Gastrocnemius medialis (tissue), 4 donors: ENCODE measurements around the gene VAPA. TPM values are rescaled to one million over a fixed set of nuclear protein-coding genes. Genes with fewer than 3 reads are reported as not detected.

Experiments used
- ATAC-seq, 2 donors: fragments of 150-250 bp; one replicate each; pipeline ENCODE4 v1.9.1; 2016
- DNase-seq, 2 donors: peaks; one replicate each; pipeline ENCODE4 v3.0.0-alpha.2; 2019
- H3K27ac ChIP-seq, 4 donors: fragments of 200-600 bp; sonication (generic); 1 replicate in 1 of 4; 2 replicates in 3 of 4; pipeline ENCODE4 v1.5.1; 2016 to 2018; ENCODE audit warnings: mild to moderate bottlenecking in 2 of 4, moderate library complexity in 1 of 4
- H3K27me3 ChIP-seq, 3 donors: fragments of 200-600 bp; sonication (generic) in 2 of 3; 1 replicate in 1 of 3; 2 replicates in 2 of 3; pipeline versions ENCODE4 v1.5.1 to v1.6.0; 2016 to 2019; ENCODE audit warnings: mild to moderate bottlenecking in 1 of 3, moderate library complexity in 1 of 3
- H3K36me3 ChIP-seq, 2 donors: fragments of 200-600 bp; sonication (generic) in 1 of 2; one replicate each; pipeline ENCODE4 v1.5.1; 2017 to 2018
- H3K4me1 ChIP-seq, 2 donors: fragments of 200-600 bp; sonication (generic) in 1 of 2; one replicate each; pipeline ENCODE4 v1.5.1; 2016 to 2017; ENCODE audit warnings: mild to moderate bottlenecking in 2 of 2
- H3K4me3 ChIP-seq, 4 donors: fragments of 200-600 bp; sonication (generic) in 3 of 4; 1 replicate in 1 of 4; 2 replicates in 3 of 4; pipeline ENCODE4 v1.5.1; 2016 to 2019; ENCODE audit warnings: mild to moderate bottlenecking in 2 of 4
- H3K9me3 ChIP-seq, 3 donors: fragments of 200-600 bp; sonication (generic) in 2 of 3; 1 replicate in 1 of 3; 2 replicates in 2 of 3; pipeline ENCODE4 v1.5.1; 2016 to 2019
- POLR2A ChIP-seq, 2 donors: fragments of 450-650 bp; IDR thresholded peaks; one replicate each; pipeline ENCODE4 v1.6.1; 2017; ENCODE audit warnings: antibody characterized with exemption in 2 of 2, mild to moderate bottlenecking in 2 of 2, moderate library complexity in 2 of 2
- in situ Hi-C, 4 donors: fragments of 200-750 bp; cut with MboI; loops; one replicate each; pipeline versions ENCODE4 v1.15.0 to v1.8.0; 2017; ENCODE audit warnings: low sequenced_read_pairs in 4 of 4
- intact Hi-C: fragments of 100-400 bp; cut with DNase I; formaldehyde crosslinking; loops from one replicate; pipeline ENCODE4 v1.15.1; 2023; ENCODE audit warnings: low total_unique reads
- total RNA-seq, 4 donors: library from RNA; depleted of rRNA; stranded (reverse); fragments of >200 nt; gene quantifications; one replicate each; pipeline versions ENCODE4 v1.1.0 to v1.2.3, GENCODE V29; 2016
- TF ChIP-seq, protein P1 (sequence below), 5 experiments: fragments of 450-650 bp in 3 of 5; fragments of 200-600 bp in 2 of 5; sonication (generic) in 2 of 5; IDR thresholded peaks in 4 of 5; conservative IDR thresholded peaks in 1 of 5; 1 replicate in 4 of 5; 2 replicates in 1 of 5; pipeline ENCODE4 v1.5.1; 2016 to 2019; ENCODE audit warnings: antibody characterized with exemption in 5 of 5, mild to moderate bottlenecking in 3 of 5, moderate library complexity in 3 of 5

Gene VAPA, protein sequence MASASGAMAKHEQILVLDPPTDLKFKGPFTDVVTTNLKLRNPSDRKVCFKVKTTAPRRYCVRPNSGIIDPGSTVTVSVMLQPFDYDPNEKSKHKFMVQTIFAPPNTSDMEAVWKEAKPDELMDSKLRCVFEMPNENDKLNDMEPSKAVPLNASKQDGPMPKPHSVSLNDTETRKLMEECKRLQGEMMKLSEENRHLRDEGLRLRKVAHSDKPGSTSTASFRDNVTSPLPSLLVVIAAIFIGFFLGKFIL
- 100 to 1,000 TPM; 227 to 320 (median 243) TPM for total RNA-seq

DNA sequence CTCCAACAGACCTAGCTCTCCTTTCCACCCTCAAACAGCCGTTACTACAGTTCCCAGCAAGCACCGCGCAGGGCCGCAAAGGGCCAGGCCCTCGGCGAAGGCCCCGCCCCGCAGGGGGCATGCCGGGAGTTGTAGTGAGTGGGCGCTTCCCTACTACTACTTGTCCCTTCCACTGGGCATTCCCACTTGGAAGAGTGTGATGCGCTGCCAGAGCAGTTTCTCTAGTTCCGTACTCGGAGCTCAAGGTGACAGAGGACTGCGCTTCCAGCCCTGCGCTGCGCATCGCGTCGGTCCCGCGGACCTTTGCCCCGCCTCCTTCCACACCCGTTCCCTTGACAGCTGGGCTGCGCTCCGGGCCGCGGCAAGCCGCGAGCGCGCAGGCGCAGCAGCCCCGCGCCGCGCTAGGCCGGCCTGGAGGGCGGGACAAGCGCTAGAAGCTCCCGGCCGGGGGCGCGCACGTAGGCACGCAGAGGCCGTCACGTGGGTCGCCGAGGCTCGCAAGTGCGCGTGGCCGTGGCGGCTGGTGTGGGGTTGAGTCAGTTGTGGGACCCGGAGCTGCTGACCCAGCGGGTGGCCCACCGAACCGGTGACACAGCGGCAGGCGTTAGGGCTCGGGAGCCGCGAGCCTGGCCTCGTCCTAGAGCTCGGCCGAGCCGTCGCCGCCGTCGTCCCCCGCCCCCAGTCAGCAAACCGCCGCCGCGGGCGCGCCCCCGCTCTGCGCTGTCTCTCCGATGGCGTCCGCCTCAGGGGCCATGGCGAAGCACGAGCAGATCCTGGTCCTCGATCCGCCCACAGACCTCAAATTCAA lies at the start of gene VAPA:
TSS of gene VAPA (plus strand) at position 491 of the 808 bp plus-strand sequence. CDS start at position 732, 241 bp downstream.
- peaks cover 38 to 40% of the 10 kb centered on the region in 2 donors for H3K4me1 ChIP-seq
- no peaks in the 10 kb centered on the region for H3K36me3 ChIP-seq
- H3K27me3 ChIP-seq: no peaks in the 10 kb centered on the region
- H3K4me3 ChIP-seq: peak within 1 kb of the TSS; percentile 68 to 95 (median 85)
- intact Hi-C loops: loop anchor here (1.0 to 10.0 kb wide), 6 partner anchors 64 to 811 kb away; partner anchors contain the start of genes NDUFV2, PPP4R1, RAB31 and RALBP1
- TF ChIP-seq, protein P1, sequence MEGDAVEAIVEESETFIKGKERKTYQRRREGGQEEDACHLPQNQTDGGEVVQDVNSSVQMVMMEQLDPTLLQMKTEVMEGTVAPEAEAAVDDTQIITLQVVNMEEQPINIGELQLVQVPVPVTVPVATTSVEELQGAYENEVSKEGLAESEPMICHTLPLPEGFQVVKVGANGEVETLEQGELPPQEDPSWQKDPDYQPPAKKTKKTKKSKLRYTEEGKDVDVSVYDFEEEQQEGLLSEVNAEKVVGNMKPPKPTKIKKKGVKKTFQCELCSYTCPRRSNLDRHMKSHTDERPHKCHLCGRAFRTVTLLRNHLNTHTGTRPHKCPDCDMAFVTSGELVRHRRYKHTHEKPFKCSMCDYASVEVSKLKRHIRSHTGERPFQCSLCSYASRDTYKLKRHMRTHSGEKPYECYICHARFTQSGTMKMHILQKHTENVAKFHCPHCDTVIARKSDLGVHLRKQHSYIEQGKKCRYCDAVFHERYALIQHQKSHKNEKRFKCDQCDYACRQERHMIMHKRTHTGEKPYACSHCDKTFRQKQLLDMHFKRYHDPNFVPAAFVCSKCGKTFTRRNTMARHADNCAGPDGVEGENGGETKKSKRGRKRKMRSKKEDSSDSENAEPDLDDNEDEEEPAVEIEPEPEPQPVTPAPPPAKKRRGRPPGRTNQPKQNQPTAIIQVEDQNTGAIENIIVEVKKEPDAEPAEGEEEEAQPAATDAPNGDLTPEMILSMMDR (IDR thresholded peaks at IDR 0.05 in 4 of 5, conservative IDR thresholded peaks at IDR 0.05 in 1 of 5): no peak
- TF ChIP-seq POLR2A (IDR thresholded peaks at IDR 0.05): peak; percentile 99
- DNase-seq: peak; percentile 91 to 94
- H3K9me3 ChIP-seq: no peaks in the 10 kb centered on the region
- in situ Hi-C loops: loop anchor here in 2 of 4 donors (25.0 kb wide), 1 partner anchor 101 kb away; no protein-coding TSS in a partner anchor
- peak; percentile 84 to 87 for ATAC-seq
- peak within 1 kb of the TSS; percentile 92 to 99 (median 97) for H3K27ac ChIP-seq

DNA sequence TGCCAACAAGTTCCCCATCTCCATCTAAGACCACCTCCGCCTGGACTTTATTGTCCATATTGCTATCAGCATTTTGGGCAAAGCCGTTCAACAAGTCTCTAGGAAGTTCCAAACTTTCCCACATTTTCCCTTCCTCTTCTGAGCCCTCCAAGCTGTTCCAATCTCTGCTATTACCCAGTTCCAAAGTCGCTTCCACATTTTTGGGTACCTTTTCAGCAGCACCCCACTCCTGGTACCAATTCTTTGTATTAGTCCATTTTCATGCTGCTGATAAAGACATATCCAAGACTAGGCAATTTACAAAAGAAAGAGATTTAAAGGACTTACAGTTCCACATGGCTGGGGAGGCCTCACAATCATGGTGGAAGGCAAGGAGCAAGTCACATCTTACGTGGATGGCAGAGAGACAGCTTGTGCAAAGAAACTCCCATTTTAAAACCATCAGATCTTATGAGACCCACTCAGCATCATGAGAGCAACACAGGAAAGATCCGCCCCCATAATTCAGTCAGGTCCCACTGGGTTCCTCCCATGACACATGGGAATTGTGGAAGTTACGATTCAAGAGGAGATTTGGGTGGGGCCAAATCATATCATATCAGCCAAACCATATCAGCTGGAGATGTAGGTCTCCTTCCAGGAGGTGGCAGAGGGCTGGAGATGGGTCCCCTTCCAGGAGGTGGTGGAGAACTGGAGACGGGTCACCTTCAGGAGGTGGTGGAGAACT lies 47.9 kb upstream of the VAPA start:
- H3K36me3 ChIP-seq: no peaks in the 10 kb centered on the region
- DNase-seq (no peak), ATAC-seq (no peak)
- no peaks in the 10 kb centered on the region for H3K27me3 ChIP-seq
- no peaks in the 10 kb centered on the region for H3K9me3 ChIP-seq
- intact Hi-C loops (no loop called here), in situ Hi-C loops (no loop called here)
- TF ChIP-seq, protein P1 (IDR thresholded peaks at IDR 0.05 in 4 of 5, conservative IDR thresholded peaks at IDR 0.05 in 1 of 5): no peak
- TF ChIP-seq POLR2A (IDR thresholded peaks at IDR 0.05): no peak
- H3K4me3 ChIP-seq: no peak overlapping the region
- H3K27ac ChIP-seq: no peak overlapping the region
- H3K4me1 ChIP-seq: no peaks in the 10 kb centered on the region

DNA sequence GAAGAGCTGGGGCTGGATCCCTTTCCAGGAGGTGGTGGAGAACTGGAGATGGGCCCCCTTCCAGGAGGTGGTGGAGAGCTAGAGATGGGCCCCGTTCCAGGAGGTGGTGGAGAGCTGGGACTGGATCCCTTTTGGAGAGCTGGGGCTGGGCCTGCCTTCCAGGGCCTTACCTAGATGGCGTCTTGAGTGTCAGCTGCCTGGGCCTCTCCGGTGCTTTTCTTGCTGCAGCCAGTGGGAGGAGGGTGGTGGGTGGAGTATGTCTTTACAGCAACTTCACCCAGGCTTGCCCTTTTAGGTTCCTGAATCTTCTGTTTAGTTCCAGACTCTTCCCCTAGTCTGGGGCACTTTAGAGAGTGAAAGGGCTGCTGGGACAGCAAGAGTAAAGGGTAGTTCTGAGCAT lies 47.2 kb upstream of the VAPA start:
- in situ Hi-C loops (no loop called here), intact Hi-C loops (no loop called here)
- no peaks in the 10 kb centered on the region for H3K27me3 ChIP-seq
- H3K9me3 ChIP-seq: no peaks in the 10 kb centered on the region
- no peak for ATAC-seq
- H3K4me3 ChIP-seq: no peak overlapping the region
- no peak for DNase-seq
- H3K36me3 ChIP-seq: no peaks in the 10 kb centered on the region
- no peak overlapping the region for H3K27ac ChIP-seq
- no peaks in the 10 kb centered on the region for H3K4me1 ChIP-seq
- TF ChIP-seq, protein P1 (IDR thresholded peaks at IDR 0.05 in 4 of 5, conservative IDR thresholded peaks at IDR 0.05 in 1 of 5): no peak
- no peak for TF ChIP-seq POLR2A (IDR thresholded peaks at IDR 0.05)

DNA sequence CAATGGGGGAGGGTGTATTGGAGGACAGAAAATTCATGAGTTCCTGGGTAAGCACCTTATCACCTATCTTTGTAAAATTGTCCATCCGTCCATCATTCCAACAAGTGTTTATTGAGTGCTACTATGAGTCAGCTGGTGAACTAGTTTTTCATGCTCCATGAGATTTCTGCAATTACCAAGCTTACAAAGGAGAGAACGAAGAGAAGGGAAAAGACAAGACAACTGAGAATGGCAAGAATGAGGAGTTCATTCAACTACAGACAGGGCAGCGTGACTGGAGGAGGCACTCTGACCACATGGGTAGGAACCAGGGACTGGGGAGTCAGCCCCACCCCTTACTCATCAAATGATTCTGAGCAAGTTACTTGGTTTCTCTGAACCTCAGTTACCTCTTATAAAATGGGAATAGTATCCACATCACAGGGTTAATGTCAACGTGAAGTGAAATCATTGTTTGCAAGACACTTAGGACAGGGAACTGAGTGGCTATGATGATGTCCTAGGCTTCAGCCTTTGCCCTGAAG lies 46.7 kb upstream of the VAPA start:
- in situ Hi-C loops: no loop called here
- Histone ChIP-seq H3K4me1 (no peaks in the 10 kb centered on the region), H3K27me3 (no peaks in the 10 kb centered on the region), H3K27ac (no peak overlapping the region), H3K36me3 (no peaks in the 10 kb centered on the region), H3K4me3 (no peak overlapping the region), H3K9me3 (no peaks in the 10 kb centered on the region)
- ATAC-seq (no peak), DNase-seq (no peak)
- no peak for TF ChIP-seq POLR2A (IDR thresholded peaks at IDR 0.05)
- TF ChIP-seq, protein P1 (IDR thresholded peaks at IDR 0.05 in 4 of 5, conservative IDR thresholded peaks at IDR 0.05 in 1 of 5): no peak
- intact Hi-C loops: no loop called here
